GM21526 (cell line): Measurements from ENCODE around the gene PVR.
A peak's percentile ranks its signal among the peaks of the same experiment; 100 is the strongest.

Experiments used
- ATAC-seq: cut with Tn5 transposase; IDR thresholded peaks from one replicate; pipeline ENCODE4 v1.9.1; 2021; ENCODE audit warnings: moderate library complexity; ENCODE audit not compliant: unreplicated experiment, low FRiP score

PVR gene

DNA sequence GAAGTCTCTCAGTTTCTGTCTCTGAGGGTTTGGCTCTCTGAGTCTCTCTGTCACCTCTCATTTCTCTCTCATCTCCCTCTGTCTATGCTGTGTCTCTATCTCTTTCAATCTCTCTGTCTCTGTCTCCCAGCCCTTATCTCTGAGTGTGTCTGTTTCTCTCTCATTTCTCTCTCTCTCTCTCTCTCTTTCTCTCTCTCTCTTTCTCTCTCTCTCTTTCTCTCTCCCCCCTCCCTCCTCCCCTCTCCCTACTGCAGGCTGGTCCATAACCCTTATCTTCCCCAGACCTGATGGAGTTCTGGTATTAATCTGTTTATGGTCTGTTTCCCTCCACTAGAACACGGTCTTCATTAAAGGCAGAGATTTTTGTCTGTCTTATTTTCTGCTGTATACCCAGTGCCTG, 1.3 kb upstream of the PVR start:
- no peak for ATAC-seq

GRCh38 chr19:44644402-44645016, 799 bp downstream of the PVR start:
- ATAC-seq: no peak

DNA sequence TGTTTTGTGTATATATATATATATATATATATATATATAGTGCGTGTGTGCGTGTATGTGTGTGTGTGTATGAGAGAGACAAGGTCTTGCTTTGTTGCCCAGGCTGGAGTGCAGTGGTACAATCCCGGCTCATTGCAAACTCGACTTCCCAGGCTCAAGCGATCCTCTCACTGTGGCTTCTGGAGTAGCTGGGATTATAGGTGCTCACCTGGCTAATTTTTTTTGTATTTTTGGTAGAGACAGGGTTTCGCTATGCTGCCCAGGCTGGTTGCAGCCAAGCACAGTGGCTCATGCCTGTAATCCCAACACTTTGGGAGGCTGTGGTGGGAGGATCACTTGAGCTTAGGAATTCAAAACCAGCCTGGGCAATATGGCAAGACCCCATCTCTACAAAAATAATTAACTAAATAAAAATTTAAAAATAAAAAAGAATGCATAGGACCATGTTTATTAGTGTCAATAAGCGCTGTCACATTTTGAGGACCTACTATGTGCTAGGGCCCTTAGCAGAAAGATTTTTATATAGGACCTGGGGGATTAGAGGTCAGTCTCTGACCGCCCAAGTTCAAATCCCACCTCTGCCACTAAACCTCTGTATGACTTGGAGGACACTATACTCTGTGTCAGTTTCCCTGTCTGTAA, 1.8 kb downstream of the PVR start:
- no peak for ATAC-seq

DNA sequence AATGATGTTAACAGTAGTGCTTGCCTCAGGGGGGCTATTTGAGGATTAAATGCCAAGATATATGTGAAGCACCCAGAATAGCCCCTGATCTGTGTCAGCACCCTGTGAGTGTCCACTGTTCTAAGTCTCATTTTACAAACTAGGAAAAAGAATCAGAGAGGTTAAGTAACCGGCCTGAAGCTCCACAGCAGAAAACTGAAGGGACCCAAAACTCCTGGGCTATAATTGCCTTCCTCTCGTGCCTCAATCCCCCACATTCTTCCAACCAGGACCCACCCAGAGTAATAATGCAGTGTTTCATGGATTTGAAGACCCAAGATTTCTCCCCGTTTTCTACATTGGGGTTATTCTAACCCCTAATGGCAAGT, 2.3 kb downstream of the PVR start:
- ATAC-seq: no peak

GRCh38 chr19:44647144-44647543, 3.4 kb downstream of the PVR start:
- ATAC-seq: no peak

DNA sequence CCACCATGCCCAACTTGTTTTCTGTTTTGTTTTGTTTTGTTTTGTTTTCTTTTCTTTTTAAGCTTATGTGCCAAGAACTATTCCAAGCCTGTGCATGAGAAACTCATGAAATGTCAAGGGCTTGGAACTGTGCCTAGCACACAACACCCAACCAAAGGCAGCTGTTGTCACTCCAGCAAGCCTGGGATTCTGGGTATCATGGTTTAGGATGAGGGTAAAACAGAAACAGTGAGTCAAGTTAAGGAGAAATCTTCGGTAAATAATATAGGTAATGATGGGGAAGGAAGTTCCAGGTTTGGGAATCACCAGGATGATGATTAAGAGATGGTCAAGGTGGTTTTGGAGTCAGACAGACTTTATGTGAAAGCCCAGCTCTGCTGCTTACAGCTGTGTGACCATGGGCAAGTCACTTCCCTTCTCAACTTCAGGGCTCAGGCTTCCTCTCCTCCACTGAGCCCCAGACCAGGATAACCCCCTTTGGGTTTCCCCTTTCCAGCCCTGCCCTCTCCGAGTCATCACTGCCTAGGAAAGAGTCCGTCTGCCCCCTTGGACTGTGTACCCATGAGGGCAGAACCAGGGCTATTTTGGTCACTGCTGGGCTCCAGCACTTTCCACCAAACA, 5.0 kb downstream of the PVR start:
- ATAC-seq: no peak

DNA sequence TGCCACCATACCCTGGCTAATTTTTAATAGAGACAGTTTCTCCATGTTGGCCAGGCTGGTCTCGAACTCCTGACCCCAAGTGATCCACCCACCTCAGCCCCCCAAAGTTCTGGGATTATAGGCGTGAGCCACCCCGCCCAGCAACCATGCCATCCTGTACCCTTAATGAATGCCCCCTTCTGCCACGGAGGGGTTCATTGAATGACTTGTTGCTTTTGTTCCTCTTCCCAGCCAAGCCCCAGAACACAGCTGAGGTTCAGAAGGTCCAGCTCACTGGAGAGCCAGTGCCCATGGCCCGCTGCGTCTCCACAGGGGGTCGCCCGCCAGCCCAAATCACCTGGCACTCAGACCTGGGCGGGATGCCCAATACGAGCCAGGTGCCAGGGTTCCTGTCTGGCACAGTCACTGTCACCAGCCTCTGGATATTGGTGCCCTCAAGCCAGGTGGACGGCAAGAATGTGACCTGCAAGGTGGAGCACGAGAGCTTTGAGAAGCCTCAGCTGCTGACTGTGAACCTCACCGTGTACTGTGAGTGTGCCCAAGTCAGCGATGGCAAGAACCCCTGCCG, 6.0 kb downstream of the PVR start:
- no peak for ATAC-seq

DNA sequence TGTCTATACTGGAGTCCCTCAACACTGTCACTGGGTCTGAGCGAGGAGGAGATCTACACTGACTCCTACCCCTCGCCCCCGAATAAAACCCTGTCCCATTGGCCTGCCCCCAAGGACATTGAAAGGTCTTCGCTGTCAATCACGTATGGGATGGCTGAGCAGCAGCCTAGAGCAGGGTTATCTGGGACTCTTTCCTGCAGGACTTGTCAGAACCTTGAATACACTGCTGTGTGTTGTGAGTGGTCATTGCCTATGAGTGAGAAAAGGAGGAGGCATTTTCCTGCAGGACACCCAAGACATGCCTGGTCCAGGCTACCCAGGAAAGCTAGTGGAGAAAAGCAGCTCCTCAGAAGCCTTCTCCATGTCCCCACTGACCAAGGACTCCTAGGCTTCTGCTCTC, 9.6 kb downstream of the PVR start:
- ATAC-seq: no peak

DNA sequence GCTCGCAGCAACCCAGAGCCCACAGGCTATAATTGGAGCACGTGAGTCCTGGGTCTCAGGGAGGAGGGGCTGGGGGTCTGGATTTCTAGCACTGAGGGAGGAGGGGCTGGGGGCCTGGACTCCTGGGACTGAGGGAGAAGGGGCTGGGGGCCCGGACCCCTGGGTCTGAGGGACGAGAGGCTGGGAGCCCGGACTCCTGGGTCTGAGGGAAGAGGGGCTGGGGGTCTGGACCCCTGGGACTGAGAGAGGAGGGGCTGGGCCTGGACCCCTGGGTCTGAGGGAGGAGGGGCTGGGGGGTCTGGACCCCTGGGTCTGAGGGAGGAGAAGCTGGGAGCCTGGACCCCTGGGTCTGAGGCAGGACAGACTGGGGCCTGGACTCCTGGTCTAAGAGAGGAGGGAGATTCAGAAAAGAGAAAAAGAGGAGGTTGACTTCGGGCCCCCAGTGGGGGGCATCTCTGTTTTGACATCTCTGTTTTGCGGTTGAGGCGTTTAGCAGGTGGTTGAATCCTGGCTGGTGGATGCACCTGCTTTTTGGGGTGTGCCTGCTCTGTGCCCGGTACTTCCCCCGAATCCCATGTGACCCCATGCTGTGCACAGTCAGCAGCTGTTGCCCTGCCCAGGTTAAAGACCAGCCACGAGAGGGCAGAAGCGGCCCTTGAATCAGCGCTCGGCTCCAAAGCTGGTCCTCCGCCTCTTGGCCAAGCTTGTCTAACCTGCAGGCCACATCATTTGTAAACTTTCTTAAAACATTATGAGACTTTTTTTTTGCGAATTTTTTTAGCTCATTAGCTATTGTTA, 10.5 kb downstream of the PVR start:
- ATAC-seq: peak; percentile 78

DNA sequence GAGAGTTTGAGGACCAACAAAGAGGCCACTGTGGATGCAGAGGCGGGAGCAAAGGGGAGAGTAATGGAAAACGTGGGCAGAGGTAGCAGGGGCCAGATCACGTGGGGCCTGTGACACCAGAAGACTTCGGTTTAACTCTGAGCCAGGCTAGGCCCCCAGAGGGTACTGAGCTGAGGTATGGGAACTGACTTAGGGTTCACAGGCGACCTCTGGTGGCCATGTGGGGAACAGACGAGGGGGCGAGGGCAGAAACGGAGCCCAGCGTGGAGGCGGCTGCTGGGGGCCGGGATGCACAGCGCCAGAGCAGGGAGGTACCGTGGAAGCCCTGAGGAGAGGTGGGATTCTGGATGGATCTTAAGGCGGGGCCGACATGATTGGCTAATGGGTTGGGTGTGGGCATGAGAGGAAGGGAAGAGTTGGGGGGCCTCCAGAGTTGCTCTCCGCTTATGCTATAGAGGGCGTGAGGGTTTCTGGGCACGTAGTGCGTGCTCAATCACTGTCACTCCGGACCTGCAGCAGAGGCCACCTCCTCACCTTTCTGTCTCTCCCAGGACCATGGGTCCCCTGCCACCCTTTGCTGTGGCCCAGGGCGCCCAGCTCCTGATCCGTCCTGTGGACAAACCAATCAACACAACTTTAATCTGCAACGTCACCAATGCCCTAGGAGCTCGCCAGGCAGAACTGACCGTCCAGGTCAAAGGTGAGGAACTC, 13.7 kb downstream of the PVR start:
- no peak for ATAC-seq

DNA sequence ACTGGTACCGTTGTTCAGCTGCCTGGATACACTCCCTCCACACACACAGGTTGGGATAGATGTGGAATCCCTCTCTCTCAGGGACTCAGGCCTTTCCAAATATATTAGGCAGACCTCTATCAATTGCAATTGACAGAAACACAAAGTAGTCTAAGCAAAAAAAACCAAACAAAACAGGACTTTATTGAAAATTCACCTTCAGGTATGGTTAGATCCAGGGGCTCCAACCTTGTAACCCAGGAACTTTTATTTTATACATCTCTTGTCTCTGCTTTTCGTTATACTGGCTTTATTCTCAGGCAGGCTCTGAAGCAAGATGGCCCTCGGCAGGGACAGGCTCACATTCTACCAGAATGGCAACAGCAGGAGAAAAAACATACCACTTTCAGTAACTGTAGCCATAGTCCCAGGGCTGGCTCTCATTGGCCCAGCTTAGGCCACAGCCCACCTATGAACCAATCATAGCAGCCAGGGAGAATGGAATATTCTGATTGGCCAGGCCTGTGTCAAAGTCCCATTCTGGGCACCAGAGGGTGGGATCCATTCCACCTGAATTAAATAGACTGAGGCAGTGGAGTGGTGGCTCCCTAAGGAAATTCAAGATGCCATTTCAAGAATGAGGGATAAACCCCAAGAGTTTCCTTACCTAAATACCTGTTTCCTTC, 14.5 kb downstream of the PVR start:
- no peak for ATAC-seq

DNA sequence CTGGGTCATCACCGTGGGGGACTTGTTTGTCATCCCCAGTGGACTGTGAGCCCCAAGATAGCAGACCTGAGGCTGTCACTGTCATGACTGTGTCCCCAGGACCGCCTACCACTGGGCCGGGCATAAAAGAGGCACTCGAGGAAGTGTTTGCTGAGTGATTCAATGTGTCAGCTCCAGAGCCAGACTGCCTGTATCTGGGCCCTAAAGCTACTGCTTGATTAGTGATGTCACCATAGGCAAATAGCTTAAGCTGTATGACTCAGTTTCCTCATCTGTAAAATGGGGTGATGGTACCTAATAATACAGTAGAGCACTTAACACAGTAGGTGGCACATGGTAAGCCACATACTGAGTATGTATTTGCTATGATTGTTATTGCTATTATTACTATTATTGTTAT, 16.4 kb downstream of the PVR start:
- ATAC-seq: no peak

- no peak for ATAC-seq
Measured at GRCh38 chr19:44661205-44661604, 17.5 kb downstream of the PVR start.

DNA sequence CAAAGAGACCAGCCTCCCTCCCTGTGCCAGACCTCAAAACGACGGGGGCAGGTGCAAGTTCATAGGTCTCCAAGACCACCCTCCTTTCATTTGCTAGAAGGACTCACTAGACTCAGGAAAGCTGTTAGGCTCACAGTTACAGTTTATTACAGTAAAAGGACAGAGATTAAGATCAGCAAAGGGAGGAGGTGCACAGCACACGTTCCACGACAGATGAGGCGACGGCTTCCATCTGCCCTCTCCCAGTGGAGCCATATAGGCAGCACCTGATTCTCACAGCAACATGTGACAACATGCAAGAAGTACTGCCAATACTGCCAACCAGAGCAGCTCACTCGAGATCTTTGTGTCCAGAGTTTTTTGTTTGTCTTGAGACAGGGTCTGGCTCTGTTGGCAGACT, 18.2 kb downstream of the PVR start:
- ATAC-seq: no peak

DNA sequence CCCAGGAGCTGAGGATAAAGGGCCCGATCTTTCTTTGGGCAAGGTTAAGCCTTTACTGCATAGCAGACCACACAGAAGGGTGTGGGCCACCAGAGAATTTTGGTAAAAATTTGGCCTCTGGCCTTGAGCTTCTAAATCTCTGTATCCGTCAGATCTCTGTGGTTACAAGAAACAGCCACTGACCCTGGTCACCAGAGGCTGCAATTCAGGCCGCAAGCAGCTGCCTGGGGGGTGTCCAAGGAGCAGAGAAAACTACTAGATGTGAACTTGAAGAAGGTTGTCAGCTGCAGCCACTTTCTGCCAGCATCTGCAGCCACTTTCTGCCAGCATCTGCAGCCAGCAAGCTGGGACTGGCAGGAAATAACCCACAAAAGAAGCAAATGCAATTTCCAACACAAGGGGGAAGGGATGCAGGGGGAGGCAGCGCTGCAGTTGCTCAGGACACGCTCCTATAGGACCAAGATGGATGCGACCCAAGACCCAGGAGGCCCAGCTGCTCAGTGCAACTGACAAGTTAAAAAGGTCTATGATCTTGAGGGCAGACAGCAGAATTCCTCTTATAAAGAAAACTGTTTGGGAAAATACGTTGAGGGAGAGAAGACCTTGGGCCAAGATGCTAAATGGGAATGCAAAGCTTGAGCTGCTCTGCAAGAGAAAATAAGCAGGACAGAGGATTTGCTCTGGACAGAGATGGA, 19.1 kb downstream of the PVR start:
- ATAC-seq: no peak

GRCh38 chr19:44663996-44664395, 20.3 kb downstream of the PVR start:
- no peak for ATAC-seq

DNA sequence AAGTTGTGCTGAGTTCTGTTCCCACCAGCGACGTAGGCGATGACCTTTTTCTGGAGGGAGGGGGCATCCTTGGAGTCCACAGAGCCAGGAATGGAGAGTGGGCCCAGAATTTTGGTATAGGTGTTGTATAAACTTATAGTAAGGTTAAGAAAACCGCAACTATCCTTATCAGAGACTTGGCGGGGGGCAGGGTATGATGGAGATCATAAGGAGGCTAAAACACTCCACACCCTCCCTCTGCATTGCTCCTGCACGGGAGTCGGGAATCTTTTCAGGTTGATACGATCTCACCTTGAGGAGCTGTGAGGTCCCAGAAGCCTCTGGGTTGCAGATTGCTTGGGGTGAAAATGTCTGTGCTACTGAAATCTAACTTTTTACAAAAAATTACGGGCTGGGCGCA, 21.3 kb downstream of the PVR start:
- no peak for ATAC-seq

DNA sequence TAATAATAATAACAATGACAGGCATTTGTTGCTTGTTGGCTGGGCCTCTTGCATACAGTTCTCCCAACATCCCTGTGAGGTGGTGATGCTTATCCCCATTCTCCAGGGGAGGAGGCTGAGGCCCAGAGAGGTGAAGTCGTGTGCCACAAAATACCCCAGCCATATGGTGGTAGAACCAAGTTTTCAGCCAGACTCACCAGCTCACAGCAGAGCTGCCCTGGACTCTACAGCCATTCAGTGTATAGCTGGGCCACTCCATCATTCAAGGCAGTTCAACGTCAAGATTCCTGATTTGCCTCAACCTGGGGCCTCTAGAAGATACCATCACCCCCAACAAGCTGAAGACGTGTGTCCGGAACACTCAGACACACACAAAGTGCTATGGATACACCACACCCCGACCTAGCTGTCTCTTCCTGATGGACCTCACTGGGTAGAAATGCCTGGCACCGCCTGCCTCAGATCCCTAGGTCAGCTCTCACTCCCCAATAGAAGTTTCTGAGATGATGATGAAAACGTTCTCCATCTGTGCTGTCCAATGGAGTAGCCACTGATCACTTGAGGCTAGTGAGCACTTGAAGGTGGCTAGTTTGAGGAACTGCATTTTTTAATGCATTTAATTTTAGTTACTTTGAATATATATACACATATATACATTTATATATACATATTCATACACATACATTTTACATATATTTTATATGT, 23.3 kb downstream of the PVR start:
- ATAC-seq: no peak
